Bronchial epithelial cell (primary cell): ENCODE results near the gene SCAPER. TPM values are rescaled to one million over a fixed set of nuclear protein-coding genes. Genes with fewer than 3 reads are reported as not detected.

Experiments
- DNase-seq: peaks from one replicate; pipeline ENCODE4 v3.0.0-alpha.2; 2010; ENCODE audit warnings: low read depth
- FAIRE-seq: peaks from 2 replicates; lab custom pipeline; 2011; peaks lifted over from hg19 to GRCh38; lab: Jason Lieb, UNC
- H3K27me3 ChIP-seq: 2 replicates; pipeline ENCODE4 v1.5.1; 2011; ENCODE audit warnings: low read length; ENCODE audit not compliant: control insufficient read depth, insufficient read depth
- H3K36me3 ChIP-seq: 2 replicates; pipeline ENCODE4 v1.5.1; 2011; ENCODE audit warnings: low read length; ENCODE audit not compliant: control insufficient read depth, insufficient read depth
- H3K4me3 ChIP-seq: 2 replicates; pipeline ENCODE4 v1.5.1; 2011; ENCODE audit warnings: mild to moderate bottlenecking, low read depth, low read length, control low read depth
- total RNA-seq: library from RNA; depleted of rRNA; stranded (reverse); fragments of >200 nt; gene quantifications from 2 replicates; pipeline ENCODE4 v1.2.1, GENCODE V29; 2014
- TF ChIP-seq, protein P1 (sequence below): IDR thresholded peaks from 2 replicates; pipeline ENCODE4 v1.5.1; 2011; ENCODE audit warnings: mild to moderate bottlenecking, moderate library complexity, low read length, control low read depth, inconsistent platforms; ENCODE audit not compliant: insufficient read depth, severe bottlenecking

Gene SCAPER, protein sequence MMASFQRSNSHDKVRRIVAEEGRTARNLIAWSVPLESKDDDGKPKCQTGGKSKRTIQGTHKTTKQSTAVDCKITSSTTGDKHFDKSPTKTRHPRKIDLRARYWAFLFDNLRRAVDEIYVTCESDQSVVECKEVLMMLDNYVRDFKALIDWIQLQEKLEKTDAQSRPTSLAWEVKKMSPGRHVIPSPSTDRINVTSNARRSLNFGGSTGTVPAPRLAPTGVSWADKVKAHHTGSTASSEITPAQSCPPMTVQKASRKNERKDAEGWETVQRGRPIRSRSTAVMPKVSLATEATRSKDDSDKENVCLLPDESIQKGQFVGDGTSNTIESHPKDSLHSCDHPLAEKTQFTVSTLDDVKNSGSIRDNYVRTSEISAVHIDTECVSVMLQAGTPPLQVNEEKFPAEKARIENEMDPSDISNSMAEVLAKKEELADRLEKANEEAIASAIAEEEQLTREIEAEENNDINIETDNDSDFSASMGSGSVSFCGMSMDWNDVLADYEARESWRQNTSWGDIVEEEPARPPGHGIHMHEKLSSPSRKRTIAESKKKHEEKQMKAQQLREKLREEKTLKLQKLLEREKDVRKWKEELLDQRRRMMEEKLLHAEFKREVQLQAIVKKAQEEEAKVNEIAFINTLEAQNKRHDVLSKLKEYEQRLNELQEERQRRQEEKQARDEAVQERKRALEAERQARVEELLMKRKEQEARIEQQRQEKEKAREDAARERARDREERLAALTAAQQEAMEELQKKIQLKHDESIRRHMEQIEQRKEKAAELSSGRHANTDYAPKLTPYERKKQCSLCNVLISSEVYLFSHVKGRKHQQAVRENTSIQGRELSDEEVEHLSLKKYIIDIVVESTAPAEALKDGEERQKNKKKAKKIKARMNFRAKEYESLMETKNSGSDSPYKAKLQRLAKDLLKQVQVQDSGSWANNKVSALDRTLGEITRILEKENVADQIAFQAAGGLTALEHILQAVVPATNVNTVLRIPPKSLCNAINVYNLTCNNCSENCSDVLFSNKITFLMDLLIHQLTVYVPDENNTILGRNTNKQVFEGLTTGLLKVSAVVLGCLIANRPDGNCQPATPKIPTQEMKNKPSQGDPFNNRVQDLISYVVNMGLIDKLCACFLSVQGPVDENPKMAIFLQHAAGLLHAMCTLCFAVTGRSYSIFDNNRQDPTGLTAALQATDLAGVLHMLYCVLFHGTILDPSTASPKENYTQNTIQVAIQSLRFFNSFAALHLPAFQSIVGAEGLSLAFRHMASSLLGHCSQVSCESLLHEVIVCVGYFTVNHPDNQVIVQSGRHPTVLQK (N-terminal part only)
- total RNA-seq: 6.3 and 7.7 TPM in 2 replicates

DNA sequence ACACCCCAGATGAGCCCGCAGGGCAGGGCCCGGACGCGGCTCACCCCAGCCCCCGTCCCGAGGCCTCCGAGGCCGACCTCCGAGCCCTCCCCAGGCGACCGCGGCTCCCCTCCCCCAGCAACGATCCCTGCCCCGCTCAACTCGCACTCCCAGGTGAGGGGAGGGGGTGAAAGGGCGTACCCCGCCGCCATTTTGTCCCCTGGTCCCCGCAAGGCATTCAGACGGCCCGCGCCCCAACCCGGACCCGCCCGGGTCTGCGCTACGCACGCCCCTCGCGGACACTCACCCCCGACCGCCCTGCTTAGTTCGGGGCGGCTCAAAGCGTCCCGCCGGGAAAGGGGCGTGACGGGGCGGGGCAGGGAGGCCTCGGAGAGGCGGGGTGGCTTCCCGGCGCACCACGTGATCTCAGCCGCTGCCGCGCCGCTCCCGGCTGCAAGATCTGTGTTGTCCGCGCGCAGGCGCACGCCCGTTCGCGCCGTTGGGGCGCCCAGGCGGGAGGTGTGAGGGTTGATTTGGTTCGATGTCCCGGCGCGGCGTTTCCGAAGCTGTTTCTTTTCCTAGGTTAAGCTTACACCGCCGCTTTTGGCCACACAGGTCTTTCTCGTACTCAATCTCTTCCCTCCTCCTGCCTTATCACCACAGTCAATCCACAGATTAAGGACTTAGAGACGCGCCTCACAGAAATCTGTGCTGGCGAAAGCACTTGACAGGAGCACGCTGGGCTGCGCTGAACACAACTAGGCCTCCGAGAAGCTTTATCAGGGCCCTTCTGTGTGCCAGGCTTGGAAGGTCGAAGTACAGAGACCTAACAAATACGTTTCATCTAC, at the start of gene SCAPER:
Gene SCAPER, minus strand, starts transcription at position 328 of the 827 bp plus-strand sequence. CDS start 21,523 bp downstream, outside the sequence.
- no peaks in the 10 kb centered on the region for H3K36me3 ChIP-seq
- no peak for FAIRE-seq

DNA sequence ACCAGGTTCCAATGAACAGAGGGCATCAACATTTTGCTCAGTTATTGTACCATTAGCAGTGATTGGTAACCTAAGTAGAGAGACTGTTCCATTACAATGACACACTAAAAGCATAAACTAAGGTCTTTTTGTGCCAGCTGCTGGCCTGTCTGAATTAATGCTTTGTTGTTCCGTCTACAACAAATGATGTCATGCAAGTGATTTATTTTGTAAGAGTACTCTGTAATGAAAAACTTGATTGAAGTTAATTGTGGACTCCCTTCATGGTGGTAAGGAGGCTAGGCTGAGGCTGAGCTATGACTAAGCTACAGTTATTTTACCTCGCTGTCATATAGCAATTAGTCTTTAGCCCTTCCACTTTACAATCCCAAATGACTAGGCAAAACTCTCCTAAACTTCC, 49.6 kb upstream of the SCAPER start:
- TF ChIP-seq, protein P1, sequence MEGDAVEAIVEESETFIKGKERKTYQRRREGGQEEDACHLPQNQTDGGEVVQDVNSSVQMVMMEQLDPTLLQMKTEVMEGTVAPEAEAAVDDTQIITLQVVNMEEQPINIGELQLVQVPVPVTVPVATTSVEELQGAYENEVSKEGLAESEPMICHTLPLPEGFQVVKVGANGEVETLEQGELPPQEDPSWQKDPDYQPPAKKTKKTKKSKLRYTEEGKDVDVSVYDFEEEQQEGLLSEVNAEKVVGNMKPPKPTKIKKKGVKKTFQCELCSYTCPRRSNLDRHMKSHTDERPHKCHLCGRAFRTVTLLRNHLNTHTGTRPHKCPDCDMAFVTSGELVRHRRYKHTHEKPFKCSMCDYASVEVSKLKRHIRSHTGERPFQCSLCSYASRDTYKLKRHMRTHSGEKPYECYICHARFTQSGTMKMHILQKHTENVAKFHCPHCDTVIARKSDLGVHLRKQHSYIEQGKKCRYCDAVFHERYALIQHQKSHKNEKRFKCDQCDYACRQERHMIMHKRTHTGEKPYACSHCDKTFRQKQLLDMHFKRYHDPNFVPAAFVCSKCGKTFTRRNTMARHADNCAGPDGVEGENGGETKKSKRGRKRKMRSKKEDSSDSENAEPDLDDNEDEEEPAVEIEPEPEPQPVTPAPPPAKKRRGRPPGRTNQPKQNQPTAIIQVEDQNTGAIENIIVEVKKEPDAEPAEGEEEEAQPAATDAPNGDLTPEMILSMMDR: no peak
- Histone ChIP-seq H3K27me3 (no peaks in the 10 kb centered on the region), H3K36me3 (peaks cover 2% of the 10 kb centered on the region), H3K4me3 (no peak overlapping the region)
- DNase-seq (no peak), FAIRE-seq (no peak)

More for the DNA sequence above, at the start of gene SCAPER:
- H3K4me3 ChIP-seq: peak within 1 kb of the TSS; percentile 98
- TF ChIP-seq, protein P1: no peak
- peak; percentile 77 for DNase-seq
- no peaks in the 10 kb centered on the region for H3K27me3 ChIP-seq

DNA sequence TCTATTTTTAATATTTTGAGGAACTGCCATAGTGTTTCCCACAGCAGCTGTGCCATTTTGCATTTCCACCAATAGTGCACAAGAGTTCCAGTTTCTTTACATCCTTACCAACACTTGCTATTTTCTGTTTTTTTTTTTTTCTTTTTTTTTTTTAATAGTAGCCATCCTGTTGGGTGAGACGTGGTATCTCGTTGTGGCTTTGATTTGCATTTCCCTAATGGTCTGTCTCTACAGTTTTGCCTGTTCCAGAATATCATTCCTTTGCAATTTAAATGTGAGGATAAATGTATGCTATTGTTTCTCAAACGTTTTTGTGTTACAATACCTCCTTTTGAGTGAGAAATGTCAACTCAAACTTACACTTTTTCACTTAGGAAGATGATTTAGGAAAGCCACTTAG, 48.8 kb upstream of the SCAPER start:
- H3K4me3 ChIP-seq: no peak overlapping the region
- TF ChIP-seq, protein P1: no peak
- no peak for FAIRE-seq
- no peak for DNase-seq
- H3K36me3 ChIP-seq: peaks cover 4% of the 10 kb centered on the region
- no peaks in the 10 kb centered on the region for H3K27me3 ChIP-seq

DNA sequence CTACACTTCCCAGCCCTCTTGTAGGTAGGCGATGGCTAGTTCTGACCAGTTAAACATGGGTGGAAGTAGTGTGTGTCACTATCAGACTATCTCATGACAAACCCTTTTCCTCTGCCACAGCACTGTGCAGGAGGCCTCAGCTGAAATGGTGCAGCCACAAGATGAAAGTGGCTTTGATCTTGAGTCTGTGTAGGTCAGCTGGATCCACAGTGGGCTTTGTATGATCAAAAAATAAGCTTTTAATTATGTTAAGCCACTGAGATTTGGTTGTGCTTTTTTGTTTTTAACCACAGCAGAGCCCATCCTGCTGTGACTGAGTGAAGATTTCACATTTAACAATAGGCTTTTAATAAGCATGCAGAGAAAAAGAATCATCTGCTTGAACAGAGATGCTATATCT, 46.1 kb upstream of the SCAPER start:
- no peak for DNase-seq
- TF ChIP-seq, protein P1: no peak
- FAIRE-seq: no peak
- H3K36me3 ChIP-seq: peaks cover 4% of the 10 kb centered on the region
- no peaks in the 10 kb centered on the region for H3K27me3 ChIP-seq
- H3K4me3 ChIP-seq: no peak overlapping the region

DNA sequence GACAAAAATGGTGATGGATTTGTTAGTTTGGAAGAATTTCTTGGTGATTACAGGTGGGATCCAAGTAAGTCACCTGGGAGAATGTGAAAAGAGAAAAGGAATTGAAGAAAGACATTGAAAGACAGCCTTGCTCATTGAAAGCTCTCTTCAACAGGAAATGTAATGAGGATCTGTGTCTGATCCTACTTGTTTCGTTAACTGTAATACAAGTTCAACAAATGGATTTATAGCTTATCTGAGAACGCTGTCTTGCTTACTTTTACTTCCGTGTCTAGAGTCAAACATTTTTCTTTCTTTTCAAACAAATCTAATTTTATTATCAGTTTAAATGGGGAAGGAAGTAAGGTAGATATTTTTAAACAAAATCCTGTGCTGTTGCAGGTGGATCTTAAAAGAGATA, 42.3 kb upstream of the SCAPER start:
- H3K4me3 ChIP-seq: no peak overlapping the region
- no peaks in the 10 kb centered on the region for H3K27me3 ChIP-seq
- no peak for DNase-seq
- H3K36me3 ChIP-seq: peaks cover 4% of the 10 kb centered on the region
- TF ChIP-seq, protein P1: no peak
- FAIRE-seq: no peak
